NK-92 treated with Interleukin-12 subunit alpha and Interleukin-12 subunit beta, amount 100 ng/mL, for 24 hours (cell line): Measurements from ENCODE around the gene SLC9A7.

ENCODE experiments used
- DNase-seq: peaks from one replicate; lab custom pipeline; 2025; lab: John Stamatoyannopoulos, UW

Gene SLC9A7

DNA sequence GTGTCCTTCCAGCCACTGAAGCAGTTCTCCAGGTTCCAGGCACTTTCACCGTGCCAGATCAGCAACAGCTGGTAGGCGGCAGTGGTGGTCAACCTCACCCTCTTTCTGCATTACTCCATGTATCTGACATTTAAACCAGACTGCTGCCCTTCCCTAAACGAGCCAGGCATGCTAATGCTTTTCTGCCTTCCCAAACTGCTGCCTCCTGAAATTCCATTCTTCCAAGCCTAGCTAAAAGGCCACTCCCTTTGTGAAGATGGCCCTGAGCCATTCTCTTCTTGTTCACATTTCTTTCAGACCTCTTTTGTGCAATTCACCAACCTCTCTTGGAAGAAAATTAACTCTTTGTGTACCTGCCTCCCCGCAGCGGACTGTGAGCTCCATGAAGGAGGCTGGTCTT, 111.7 kb downstream of the SLC9A7 start:
- no peak for DNase-seq

DNA sequence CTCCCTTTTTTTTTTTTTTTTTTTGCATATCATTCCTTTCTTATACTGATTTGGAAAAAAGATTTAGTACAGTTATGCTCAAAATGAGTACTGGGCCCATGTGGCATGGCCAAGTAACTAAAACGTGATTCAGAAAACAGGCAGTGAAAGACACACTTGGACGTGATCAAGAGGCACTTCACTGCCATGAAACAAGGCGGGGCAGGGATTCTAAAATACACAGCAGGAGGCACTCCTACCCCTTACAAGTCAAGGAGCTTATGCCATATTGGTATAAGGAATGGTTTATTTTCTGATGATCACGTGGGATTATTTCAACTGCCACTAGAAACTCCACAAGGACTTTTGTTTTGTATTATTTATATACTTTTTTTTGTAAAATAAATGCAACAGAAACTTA, 113.3 kb downstream of the SLC9A7 start:
- DNase-seq: no peak

DNA sequence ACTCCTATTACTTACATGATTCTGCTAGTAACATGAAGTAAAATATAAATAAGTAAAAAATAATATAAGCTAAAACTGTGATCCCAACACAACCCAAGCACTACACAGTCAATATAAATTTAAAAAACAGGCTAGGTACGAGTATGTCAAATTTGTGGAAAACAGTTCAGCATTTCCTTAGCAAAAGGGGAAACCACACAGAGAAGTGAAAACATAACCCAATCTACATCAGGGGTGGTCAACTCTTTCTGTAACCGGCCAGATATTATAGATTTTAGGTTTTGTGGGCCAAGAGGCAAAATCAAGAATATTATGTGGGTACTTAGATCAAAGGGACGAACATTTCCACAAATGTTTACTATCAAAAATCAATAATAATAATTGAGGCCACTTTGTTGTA, 115.3 kb downstream of the SLC9A7 start:
- DNase-seq: no peak

DNA sequence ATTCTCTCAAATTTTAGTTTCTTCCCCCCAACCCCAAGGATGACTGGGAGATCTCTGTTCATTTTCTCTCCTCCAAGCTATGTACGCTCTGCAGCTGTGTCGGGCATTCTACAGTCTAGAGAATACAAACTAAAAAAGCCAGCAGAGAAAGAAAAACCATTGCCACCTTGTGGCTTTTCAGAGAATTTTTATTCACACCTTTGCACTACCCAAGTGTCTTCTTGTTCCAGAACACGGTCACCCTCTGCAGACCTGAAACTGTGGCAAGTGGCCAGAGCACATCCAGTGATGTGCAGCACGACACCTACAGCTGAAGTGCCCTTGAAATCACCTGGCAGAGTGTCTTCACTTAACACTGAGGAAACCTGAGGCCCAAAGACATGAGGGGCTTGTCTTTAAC, 116.8 kb downstream of the SLC9A7 start:
- no peak for DNase-seq

DNA sequence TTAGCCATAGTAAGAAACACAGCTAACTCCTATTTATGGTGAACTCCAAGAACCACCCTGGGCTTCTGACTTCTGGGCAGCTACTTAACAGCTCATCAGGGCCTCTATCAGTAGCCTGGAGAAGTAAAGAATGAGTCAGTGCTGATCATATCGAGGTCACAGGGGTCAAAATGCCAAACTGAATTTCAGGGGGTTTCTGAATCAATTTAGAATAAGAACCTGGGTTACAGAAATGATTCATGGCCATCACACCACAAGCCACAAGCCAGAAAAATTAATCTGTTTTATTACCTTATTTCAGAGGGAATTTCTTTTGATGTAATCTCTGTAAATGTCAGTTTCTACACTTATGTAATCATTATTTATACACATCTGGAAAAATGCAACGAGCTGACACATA, 121.0 kb downstream of the SLC9A7 start:
- no peak for DNase-seq

DNA sequence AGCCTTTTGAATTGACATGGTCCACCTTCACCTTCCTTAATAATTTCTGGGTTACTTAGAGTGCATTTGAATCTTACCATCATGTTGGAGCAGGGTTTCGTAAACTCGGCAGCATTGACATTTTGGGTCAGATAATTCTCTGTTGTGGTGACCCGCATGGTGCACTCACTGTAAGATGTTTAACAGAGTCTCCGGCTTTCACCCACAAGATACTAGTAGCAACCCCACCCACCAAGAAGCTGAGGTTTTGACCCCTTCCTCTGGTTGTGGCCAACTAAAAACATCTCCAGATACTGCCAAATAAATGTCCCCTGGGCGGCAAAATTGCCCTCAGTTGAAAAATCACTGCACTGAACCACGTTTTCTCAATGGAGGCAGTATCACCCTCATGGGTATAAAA, 122.7 kb downstream of the SLC9A7 start:
- peak; percentile 4 for DNase-seq

DNA sequence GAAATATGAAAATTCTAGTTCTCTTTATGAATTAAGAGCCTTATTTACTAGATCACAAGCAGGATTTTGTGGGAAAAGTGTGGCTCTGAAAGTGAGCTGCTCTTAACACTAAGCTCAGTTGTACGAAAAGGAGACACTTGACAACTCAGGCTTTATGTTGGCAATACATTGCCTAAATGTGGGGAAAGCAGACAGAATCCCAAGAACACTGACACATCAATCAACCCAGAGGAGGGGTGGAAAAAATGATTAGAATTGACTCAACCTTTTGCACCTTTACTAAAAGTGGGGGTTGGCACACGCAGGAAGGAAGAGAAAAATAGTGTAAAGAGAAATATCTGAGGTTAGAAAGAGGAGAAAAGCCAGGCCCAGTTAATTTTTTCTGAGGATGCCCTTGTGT, 123.7 kb downstream of the SLC9A7 start:
- no peak for DNase-seq

DNA sequence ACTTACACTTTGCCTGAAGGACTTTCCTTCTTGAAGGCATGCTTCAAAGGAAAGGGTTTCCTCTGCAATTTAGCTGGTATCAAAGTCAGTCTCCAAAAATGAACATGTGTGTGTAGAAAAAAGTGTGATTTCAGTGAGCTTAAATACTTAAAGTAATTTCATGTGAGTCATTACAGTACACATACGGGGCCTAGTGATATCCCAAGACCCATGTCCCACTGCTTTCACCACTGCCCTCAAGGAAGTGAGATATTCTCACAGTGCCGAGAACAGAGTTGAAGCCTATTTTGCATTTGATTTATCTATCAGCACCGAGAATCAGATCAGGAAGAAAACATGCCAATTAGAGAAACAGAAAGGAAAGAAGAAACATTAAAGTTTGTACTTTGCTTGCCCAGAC, 124.3 kb downstream of the SLC9A7 start:
- no peak for DNase-seq

DNA sequence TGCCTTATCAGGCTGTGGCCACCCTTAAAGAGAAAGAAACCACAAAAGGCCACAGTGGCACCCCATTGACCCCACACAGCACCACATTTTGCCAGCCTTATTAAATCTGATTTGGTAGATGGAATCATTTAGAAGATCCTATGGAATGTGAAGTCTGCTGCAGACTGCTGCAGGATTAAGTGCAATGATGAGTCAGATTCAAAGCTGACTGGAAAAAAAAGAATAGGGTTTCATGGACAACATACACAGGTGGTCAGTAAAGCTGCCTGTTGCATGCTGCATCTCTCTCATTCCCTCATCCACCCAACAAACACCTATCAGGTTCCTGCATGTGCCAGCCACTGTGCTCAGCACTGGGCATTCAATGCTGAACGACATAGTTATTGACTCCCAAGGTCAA, 128.8 kb downstream of the SLC9A7 start:
- no peak for DNase-seq

DNA sequence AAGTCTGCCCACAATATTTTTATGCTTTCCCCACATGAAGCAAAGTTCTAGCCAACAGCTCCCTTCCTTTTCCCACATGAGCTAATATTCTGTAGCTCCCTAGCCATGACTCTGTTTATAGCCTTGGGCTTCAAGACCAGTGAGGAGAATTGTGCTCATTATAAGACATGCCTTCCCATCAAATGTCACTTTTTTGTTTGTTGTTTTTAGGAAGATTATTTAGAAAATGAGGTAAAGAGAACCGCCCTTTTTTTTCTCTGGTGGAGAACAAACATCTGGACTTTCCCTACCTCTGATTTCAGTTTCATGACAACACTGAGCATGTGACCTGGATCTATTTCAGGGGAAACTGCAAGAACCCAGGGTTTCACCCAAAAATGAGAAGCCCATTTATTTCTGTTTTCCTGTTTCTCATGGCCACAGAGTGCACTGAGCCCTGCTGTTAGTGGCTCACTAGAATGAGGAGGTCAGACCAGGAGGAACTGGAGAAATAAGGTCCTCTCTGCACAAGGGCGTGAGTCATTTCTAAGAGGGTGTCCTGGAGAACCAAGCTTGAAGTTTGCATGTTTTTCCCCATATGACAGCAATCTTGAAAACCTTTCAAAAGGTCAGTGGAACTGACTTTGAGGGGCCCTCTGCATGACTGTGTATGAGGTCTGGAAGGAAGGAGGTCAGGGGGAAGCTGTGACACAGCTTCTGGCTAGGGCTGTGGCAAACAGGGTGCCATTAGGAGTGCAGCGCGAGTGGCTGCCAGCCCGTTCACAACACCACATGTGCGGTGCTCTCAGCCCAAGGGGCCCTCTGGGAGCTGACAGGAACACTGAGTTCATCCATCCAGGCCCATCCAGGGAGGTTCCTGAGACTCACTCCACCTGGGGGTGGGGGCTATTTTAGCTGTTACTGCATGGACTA, 130.2 kb downstream of the SLC9A7 start:
- no peak for DNase-seq

DNA sequence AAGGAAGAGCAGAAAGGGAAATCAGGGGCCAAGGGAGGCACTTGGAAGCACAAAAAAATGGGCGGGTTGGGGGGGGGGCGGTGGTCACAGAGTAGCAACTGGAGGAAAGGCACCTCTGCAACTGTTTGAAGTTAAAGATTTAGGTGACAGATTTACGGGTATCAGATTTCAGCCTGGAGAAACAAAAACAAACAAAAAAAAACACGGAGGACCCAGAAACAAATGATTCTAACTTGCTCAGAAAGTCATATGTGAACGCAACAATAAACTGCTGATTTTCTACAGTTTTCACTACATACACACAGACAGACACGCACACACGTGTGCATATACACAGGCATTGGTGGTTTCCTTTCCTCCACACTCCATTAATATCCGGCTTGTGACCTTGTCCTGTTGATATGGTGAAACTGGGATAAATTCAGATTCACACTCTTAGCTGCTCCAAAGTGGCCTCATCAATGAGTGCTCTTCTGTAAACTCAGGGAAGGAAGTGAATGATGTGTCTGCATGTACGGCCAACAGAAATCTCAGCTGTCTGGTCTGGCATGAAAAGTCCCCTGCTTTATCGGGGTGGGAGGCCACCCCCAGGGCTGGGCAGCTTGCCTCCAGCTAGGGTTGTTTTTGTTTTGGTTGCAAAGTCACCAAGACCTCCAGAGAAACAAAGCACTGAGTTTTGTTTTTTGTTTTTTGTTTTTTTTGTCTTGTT, 131.1 kb downstream of the SLC9A7 start:
- DNase-seq: no peak

DNA sequence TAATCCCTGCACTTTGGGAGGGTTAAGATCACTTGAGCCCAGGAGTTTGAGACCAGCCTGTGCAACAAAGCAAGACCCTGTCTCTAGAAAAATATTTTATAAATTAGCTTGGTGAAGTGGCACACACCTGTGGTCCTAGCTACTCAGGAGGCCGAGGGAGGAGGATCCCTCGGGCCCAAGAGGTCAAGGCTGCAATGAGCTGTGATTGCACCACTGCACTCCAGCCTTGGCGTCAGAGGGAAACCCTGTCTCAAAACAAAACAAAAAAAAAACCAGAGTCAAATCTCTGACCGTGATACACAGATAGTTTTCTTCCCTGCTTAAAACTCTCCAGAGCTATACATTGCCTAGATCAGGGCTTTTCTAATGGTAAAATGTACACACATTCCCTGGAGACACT, 131.9 kb downstream of the SLC9A7 start:
- DNase-seq: no peak

DNA sequence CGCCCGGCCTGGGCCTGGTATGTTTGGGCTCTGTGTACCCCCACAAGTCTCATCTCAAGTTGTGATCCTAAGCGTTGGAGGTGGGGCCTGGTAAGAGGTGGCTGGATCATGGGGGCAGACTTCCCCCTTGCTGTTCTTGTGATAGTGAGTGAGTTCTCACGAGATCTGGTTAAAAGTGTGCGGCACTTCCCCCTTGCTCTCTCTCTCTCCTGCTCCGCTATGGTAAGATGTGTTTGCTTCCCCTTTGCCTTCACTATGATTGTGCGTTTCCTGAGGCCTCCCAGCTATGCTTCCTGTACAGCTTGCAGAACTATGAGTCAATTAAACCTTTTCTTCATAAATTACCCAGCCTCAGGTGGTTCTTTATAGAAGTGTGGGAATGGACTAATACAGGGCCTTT, 132.4 kb downstream of the SLC9A7 start:
- DNase-seq: no peak

DNA sequence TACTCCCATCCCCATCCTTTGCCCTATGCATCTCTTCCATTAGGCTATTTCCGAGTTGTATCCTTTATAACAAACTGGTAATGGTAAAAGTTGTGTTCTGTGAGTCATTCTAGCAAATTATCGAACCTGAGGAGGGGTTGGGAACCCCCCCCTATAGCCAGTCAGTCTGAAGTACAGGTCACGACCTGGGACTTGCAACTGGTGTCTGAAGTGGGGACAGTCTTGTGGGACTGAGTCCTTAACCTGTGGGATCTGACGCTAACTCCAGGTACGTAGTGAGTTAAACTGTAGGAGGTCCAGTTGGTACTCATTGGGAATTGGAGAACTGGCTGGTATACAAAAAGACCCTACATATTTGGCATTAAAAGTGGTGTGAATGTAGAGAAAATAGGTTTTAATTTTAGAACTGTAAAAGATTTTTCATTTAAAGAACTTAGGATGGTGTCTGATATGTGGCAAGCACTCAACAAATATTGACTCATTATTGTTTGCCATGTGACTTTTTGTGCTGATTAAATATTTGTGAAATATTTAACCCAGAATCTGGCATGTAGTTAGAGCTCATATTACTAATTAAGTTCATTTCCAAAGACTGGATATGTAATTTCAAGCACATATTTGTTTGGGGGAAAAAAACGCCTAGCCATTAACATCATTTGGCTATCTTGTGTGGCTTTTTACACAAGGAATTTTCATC, 134.7 kb downstream of the SLC9A7 start:
- DNase-seq: no peak

DNA sequence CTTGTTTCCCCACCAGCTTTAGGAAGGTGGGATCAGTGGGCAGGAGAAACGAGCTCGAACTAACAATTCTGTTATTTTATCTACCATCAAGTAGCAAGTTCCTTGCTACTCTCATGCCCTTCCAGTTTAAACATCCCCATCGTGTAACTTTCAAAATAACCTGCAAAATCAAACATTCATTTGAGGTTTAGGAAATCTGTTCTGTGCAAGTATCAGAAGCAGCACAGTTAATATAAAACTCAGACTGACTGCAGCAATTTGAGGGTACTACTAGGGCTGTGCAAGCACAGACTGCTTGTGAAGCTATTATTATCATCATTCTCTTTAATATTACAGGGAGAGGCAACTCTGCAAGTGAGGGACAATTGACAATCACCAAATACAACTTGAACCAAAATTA, 137.3 kb downstream of the SLC9A7 start:
- DNase-seq: no peak

DNA sequence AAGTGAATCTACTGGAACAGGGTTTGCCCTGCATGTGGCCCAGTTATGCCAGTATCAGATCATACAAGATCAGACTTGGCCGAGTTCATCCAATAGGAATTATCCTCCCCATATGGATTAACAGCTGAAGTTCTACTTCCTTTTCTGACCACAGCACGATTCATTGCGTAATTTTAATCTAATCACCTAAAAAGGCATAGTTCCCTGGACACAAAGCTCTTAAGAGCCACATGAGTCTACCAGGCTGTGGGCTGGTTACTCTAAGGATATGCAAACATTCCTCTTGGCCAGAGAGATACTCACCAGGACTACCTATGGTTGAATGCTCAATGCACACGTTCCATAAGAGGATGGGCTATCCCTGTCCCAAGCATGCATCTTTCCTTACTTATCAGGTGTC, 138.4 kb downstream of the SLC9A7 start:
- no peak for DNase-seq

DNA sequence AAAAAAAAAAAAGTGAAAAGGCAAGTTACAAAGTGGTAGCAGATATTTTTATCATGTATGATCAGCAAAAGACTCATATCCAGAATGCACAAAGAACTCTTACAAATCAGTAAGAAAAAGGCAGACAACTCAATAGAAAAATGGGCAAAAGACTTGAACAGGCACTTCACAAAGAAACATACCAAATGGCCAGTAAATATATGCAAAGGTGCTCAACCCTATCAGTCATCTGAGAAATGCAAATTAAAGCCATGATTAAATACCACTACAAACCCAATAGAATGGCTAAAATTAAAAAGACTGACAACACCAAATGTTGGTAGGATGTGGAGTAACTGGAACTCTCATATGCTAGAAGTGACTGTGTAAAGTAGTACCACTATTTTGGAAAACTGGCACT, 140.0 kb downstream of the SLC9A7 start:
- DNase-seq: no peak

DNA sequence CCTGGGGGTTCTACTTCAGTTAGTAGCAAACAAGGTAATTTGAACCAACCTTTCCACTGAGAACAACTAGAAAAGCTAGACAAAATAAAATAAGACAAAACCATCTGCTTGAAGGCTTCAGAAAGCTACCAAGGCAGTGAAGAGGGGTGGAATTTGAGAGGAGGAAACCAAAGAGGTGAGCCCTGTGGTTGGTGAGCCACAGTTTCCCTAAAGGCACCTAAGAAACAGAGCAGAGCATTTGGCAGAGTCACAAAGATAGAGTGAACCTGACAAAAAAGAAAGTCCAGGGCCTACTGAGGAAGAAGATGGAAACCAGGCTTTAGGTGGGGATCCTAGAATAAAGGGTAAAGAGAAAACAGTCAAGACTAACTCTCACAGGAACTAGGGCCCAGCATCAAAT, 141.0 kb downstream of the SLC9A7 start:
- DNase-seq: no peak

DNA sequence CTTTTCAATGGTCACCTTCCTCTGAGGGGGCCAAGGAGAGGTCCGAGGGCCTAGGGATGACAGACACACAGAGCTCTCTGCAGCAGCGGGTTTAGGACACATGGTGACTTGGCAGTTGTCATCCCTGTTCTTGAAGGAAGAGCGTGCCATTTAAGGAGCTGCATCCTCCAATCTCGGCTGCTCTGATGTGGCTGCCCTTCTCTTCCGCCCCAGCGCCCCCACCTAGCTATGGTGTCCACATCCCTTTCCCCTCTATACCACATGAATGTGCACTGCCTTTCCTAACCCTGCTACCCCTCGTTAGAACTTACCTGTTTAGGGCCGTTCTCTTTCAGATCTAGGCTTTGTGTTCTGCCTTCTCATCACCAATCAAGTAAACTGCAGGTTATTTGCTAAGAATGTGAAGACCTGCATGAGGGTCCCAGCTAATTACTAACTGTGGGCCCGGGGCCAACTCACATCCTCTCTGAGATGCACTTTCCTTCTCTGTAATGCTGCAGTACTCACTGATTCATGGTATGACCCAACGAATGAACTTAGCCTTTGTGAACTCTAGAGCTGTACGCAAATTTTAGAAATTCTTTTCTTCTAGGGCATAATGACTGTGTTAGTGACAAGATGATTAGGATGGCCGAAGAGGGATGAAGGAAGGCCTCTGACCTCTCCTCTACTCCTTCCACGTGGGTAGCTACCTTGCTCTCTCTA, 147.1 kb downstream of the SLC9A7 start:
- no peak for DNase-seq

DNA sequence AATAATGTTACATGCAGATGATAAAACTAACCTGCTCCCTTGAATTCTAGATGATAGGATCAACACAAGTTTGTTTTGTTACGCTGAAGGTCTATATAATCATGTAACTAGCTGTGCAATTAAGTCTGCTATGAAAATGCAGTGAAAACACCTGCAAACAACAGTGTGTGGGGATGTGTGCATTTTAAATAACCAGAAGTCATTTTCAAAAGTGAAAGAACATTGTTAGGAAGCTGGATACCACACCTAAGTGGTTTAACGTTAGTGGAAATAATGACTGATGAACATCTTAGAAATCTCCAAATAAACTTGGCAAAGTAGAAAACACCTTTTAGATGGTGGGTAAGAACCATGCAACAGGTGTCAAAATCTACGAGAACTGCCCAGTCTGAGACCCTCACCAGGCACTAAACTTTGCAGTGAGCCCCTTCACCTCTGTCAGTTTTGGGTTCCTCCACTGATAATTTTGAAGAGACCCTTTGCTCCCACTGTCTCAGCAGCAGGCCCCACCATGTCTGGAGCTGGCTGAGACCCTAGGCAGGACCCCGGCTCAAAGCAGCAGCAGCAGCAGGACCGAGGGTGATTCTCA, 148.8 kb downstream of the SLC9A7 start:
- no peak for DNase-seq

DNA sequence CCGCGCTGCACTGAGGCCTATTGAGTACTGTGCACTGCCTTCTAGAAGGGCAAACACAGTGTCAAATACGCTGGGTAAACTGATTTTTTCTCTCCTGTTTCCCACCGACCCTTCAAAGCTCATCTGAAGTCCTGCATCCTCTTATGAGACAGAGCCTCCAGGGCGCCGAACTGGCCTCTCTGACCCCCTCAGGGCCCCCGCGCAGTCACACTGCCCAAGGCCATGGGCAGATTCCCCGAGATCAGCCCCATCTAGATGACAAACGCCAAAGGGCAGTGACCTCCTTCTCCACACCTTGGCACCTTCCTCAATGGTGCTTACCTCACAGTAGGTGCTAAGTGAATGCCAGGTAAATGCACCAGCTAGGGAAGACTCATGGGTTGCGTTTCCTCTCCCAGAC, 151.0 kb downstream of the SLC9A7 start:
- DNase-seq: no peak
